Neural progenitor cell (in vitro differentiated cells): ENCODE results near the gene CDK5RAP2. TPM values are rescaled to one million over a fixed set of nuclear protein-coding genes. Genes with fewer than 3 reads are reported as not detected.

ENCODE experiments used
- DNase-seq: peaks from one replicate; pipeline ENCODE4 v3.0.0-alpha.2; 2016; ENCODE audit warnings: low spot score
- H2AFZ ChIP-seq: fragments of 200-600 bp; sonication (generic); replicated peaks from 2 replicates; pipeline ENCODE4 v1.6.1; 2016; ENCODE audit warnings: antibody characterized with exemption
- H3F3A ChIP-seq: fragments of 200-600 bp; sonication (generic); 2 replicates; pipeline ENCODE4 v1.6.1; 2016; ENCODE audit warnings: antibody characterized with exemption, low read depth
- H3K27ac ChIP-seq: fragments of 200-600 bp; sonication (generic); 2 replicates; pipeline ENCODE4 v1.5.1; 2016; ENCODE audit warnings: mild to moderate bottlenecking
- H3K27me3 ChIP-seq: fragments of 200-600 bp; sonication (generic); 2 replicates; pipeline ENCODE4 v1.6.1; 2016; ENCODE audit warnings: mild to moderate bottlenecking, moderate library complexity
- H3K36me3 ChIP-seq: fragments of 200-600 bp; sonication (generic); 2 replicates; pipeline ENCODE4 v1.5.1; 2016
- H3K4me1 ChIP-seq: fragments of 200-600 bp; sonication (generic); 2 replicates; pipeline ENCODE4 v1.6.1; 2016; ENCODE audit warnings: mixed run types
- H3K4me2 ChIP-seq: fragments of 200-600 bp; sonication (generic); 2 replicates; pipeline ENCODE4 v1.6.1; 2016
- H3K4me3 ChIP-seq: fragments of 200-600 bp; sonication (generic); 2 replicates; pipeline ENCODE4 v1.5.1; 2016
- H3K79me2 ChIP-seq: fragments of 200-600 bp; sonication (generic); 2 replicates; pipeline ENCODE4 v1.6.1; 2016; ENCODE audit warnings: low read depth
- H3K9ac ChIP-seq: fragments of 200-600 bp; sonication (generic); 2 replicates; pipeline ENCODE4 v1.6.1; 2016
- H3K9me3 ChIP-seq: fragments of 200-600 bp; sonication (generic); 2 replicates; pipeline ENCODE4 v1.5.1; 2016; ENCODE audit warnings: low read depth
- H4K20me1 ChIP-seq: fragments of 200-600 bp; sonication (generic); 2 replicates; pipeline ENCODE4 v1.6.1; 2016; ENCODE audit warnings: low read depth
- H3K27ac Mint-ChIP-seq: 3 replicates; pipeline ENCODE4 v1.8.0; 2021; ENCODE audit warnings: mixed read lengths
- H3K27me3 Mint-ChIP-seq: 2 replicates; pipeline ENCODE4 v1.8.0; 2022; ENCODE audit warnings: low read depth, mild to moderate bottlenecking, inconsistent platforms, moderate library complexity, mixed read lengths; ENCODE audit not compliant: insufficient read depth
- H3K36me3 Mint-ChIP-seq: 3 replicates; pipeline ENCODE4 v1.8.0; 2021; ENCODE audit warnings: mixed read lengths
- H3K4me1 Mint-ChIP-seq: 3 replicates; pipeline ENCODE4 v1.8.0; 2021; ENCODE audit warnings: mixed read lengths
- H3K4me3 Mint-ChIP-seq: 3 replicates; pipeline ENCODE4 v1.8.0; 2021; ENCODE audit warnings: mild to moderate bottlenecking, moderate library complexity, mixed read lengths
- H3K9me3 Mint-ChIP-seq: 3 replicates; pipeline ENCODE4 v1.8.0; 2020; ENCODE audit warnings: mixed read lengths
- CTCF ChIP-seq: fragments of 200-600 bp; sonication (generic); IDR thresholded peaks from 2 replicates; pipeline ENCODE4 v1.5.1; 2017; ENCODE audit warnings: antibody characterized with exemption, mild to moderate bottlenecking
- EZH2 ChIP-seq: fragments of 200-600 bp; sonication (generic); IDR thresholded peaks from 2 replicates; pipeline ENCODE4 v1.6.1; 2017; ENCODE audit warnings: antibody characterized with exemption, mild to moderate bottlenecking, moderate library complexity
- EZH2phosphoT487 ChIP-seq: fragments of 200-600 bp; sonication (generic); IDR thresholded peaks from 2 replicates; pipeline ENCODE4 v1.6.1; 2017; ENCODE audit warnings: antibody characterized with exemption
- total RNA-seq: library from RNA; depleted of rRNA; stranded (reverse); fragments of >200 nt; gene quantifications from 2 replicates; pipeline ENCODE4 v1.2.3, GENCODE V29; 2015; ENCODE audit warnings: low replicate concordance

CDK5RAP2 gene
- total RNA-seq, 1 donor from 2014 or later: 62.5 TPM

DNA sequence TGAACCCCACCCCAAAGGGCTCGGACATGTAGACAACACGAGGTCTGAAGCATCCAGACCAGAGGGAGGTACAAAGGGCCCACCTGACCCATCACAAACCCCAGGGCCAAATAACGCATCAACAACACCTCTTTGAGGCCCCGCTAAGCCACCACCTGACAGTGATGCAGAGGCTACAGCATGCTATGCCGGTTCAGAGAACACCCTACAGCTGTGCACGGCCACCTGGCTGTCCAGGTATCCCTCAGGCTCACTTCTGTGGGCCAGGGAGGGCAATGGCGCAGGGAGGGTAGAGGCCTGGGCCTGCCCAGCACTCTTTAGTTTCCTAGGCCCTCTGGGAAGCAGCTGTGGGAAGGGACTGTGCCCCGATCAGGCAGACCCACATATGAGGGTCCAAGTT, 190.1 kb downstream of the CDK5RAP2 start:
- Histone ChIP-seq H3K27me3 (no peaks in the 10 kb centered on the region), H3K4me1 (no peaks in the 10 kb centered on the region), H2AFZ (no peak overlapping the region), H3K4me3 (no peak overlapping the region), H3K9me3 (no peaks in the 10 kb centered on the region), H3K79me2 (no peaks in the 10 kb centered on the region), H3K9ac (no peak overlapping the region), H4K20me1 (no peaks in the 10 kb centered on the region), H3K4me2 (no peak overlapping the region), H3K27ac (no peak overlapping the region), H3F3A (no peaks in the 10 kb centered on the region), H3K36me3 (no peaks in the 10 kb centered on the region)
- Mint-ChIP-seq H3K4me3 (no peak overlapping the region), H3K9me3 (no peaks in the 10 kb centered on the region), H3K36me3 (peaks cover 31% of the 10 kb centered on the region), H3K4me1 (peaks cover under 1% of the 10 kb centered on the region), H3K27ac (no peak overlapping the region), H3K27me3 (peaks cover 5% of the 10 kb centered on the region)
- no peak for DNase-seq
- TF ChIP-seq EZH2: no peak
- no peak for TF ChIP-seq EZH2phosphoT487
- TF ChIP-seq CTCF: no peak

DNA sequence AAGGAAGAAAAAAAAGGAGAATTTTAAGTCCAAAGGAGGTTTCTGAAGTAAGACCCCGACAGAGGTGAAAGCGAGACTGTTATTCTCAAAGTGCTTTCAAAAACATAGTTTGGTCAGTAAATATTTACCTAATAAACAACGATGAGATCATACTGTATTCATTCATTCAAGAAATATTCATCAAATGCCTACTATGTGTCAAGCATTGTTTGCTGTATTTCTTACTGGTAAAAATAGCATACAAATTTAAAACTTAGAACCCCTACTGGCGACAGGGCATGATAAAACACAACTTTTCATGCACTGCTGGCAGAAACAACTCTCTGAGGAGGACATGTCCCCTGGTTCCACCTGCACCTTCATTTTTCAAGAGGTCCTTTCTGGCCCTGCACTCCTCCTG, 190.7 kb downstream of the CDK5RAP2 start:
- H3K4me1 ChIP-seq: peaks cover 2% of the 10 kb centered on the region
- no peaks in the 10 kb centered on the region for H3K36me3 ChIP-seq
- no peaks in the 10 kb centered on the region for H3K9me3 Mint-ChIP-seq
- H2AFZ ChIP-seq: no peak overlapping the region
- H3K27me3 Mint-ChIP-seq: peaks cover 5% of the 10 kb centered on the region
- no peak overlapping the region for H3K27ac Mint-ChIP-seq
- no peak for DNase-seq
- peaks cover 1% of the 10 kb centered on the region for H4K20me1 ChIP-seq
- H3K4me1 Mint-ChIP-seq: peaks cover 6% of the 10 kb centered on the region
- no peak overlapping the region for H3K4me2 ChIP-seq
- H3F3A ChIP-seq: no peaks in the 10 kb centered on the region
- H3K36me3 Mint-ChIP-seq: peaks cover 26% of the 10 kb centered on the region
- H3K27me3 ChIP-seq: no peaks in the 10 kb centered on the region
- H3K4me3 ChIP-seq: no peak overlapping the region
- TF ChIP-seq EZH2 (no peak), EZH2phosphoT487 (no peak)
- no peaks in the 10 kb centered on the region for H3K79me2 ChIP-seq
- H3K9ac ChIP-seq: no peak overlapping the region
- no peak overlapping the region for H3K4me3 Mint-ChIP-seq
- H3K9me3 ChIP-seq: no peaks in the 10 kb centered on the region
- H3K27ac ChIP-seq: no peak overlapping the region

GRCh38 chr9:120388003-120388855, 191.7 kb downstream of the CDK5RAP2 start:
- TF ChIP-seq EZH2phosphoT487 (no peak), EZH2 (no peak), CTCF (no peak)
- Histone ChIP-seq H3K9me3 (no peaks in the 10 kb centered on the region), H3K79me2 (no peaks in the 10 kb centered on the region), H3K27ac (no peak overlapping the region), H2AFZ (no peak overlapping the region), H3F3A (no peaks in the 10 kb centered on the region), H3K27me3 (no peaks in the 10 kb centered on the region), H3K4me1 (peaks cover 13% of the 10 kb centered on the region), H3K9ac (no peak overlapping the region), H4K20me1 (peaks cover 6% of the 10 kb centered on the region), H3K36me3 (no peaks in the 10 kb centered on the region), H3K4me2 (no peak overlapping the region), H3K4me3 (no peak overlapping the region)
- Mint-ChIP-seq H3K27me3 (peaks cover 7% of the 10 kb centered on the region), H3K9me3 (no peaks in the 10 kb centered on the region), H3K27ac (peak overlapping the region; percentile 15), H3K4me3 (no peak overlapping the region), H3K4me1 (peaks cover 13% of the 10 kb centered on the region), H3K36me3 (peaks cover 22% of the 10 kb centered on the region)
- peak; percentile 20 for DNase-seq
